Naive thymus-derived CD8-positive, alpha-beta T cell (primary cell): ENCODE data around the gene SEPTIN11. TPM values are rescaled to one million over a fixed set of nuclear protein-coding genes. Genes with fewer than 3 reads are reported as not detected.

Experiments used
- ATAC-seq, 2 donors: fragments of 150-1000 bp; cut with Tn5 transposase in 1 of 2; sonication (Bioruptor Pico), chemical (Tn5 transposase) in 1 of 2; 1 replicate in 1 of 2; 2 replicates in 1 of 2; pipeline ENCODE4 v1.10.0; 2021; ENCODE audit warnings: mild to moderate bottlenecking in 2 of 2, moderate library complexity in 2 of 2
- POLR2A ChIA-PET: fragments of 350-600 bp; sonication (Branson Sonifier 250); formaldehyde crosslinking; loops from one replicate; lab custom pipeline; 2021; ENCODE audit warnings: antibody characterized with exemption; lab: Charles Lee
- DNase-seq, 10 donors: peaks; one replicate each; pipeline versions ENCODE4 v3.0.0 to v3.0.0-alpha.2; 2020 to 2022
- H3K27ac Mint-ChIP-seq, 10 donors: one replicate each; pipeline ENCODE4 v1.8.0; 2020 to 2022; ENCODE audit warnings: mild to moderate bottlenecking in 10 of 10, mixed read lengths in 10 of 10, moderate library complexity in 4 of 10, inconsistent platforms in 1 of 10
- H3K27me3 Mint-ChIP-seq, 5 donors: one replicate each; pipeline ENCODE4 v1.8.0; 2021 to 2022; ENCODE audit warnings: mixed read lengths in 5 of 5
- H3K36me3 Mint-ChIP-seq, 3 donors: one replicate each; pipeline ENCODE4 v1.8.0; 2020 to 2022; ENCODE audit warnings: mixed read lengths in 3 of 3, mild to moderate bottlenecking in 2 of 3, inconsistent platforms in 1 of 3
- H3K4me1 Mint-ChIP-seq, 4 donors: one replicate each; pipeline ENCODE4 v1.8.0; 2021 to 2022; ENCODE audit warnings: mixed read lengths in 4 of 4
- H3K4me3 Mint-ChIP-seq, 10 donors: one replicate each; pipeline ENCODE4 v1.8.0; 2020 to 2022; ENCODE audit warnings: mild to moderate bottlenecking in 10 of 10, mixed read lengths in 10 of 10, moderate library complexity in 6 of 10, inconsistent platforms in 1 of 10
- H3K9me3 Mint-ChIP-seq, 9 donors: one replicate each; pipeline ENCODE4 v1.8.0; 2020 to 2022; ENCODE audit warnings: mixed read lengths in 9 of 9, mild to moderate bottlenecking in 3 of 9, inconsistent platforms in 1 of 9, moderate library complexity in 1 of 9
- polyA plus RNA-seq, 3 donors: library from polyadenylated mRNA; unstranded; fragments of 300-500 nt; fragmentation: Illumina TruSeq; gene quantifications; one replicate each; pipeline ENCODE4 v1.2.3, GENCODE V29; 2021
- total RNA-seq, 8 experiments: library from RNA in 2 of 8; stranded (reverse) in 2 of 8; gene quantifications; one replicate each; pipeline ENCODE4 v1.2.3 and lab custom pipeline; 2021 to 2026

Gene SEPTIN11
- total RNA-seq (10 to 100 TPM; 50.7 to 56.7 TPM), polyA plus RNA-seq (10 to 100 TPM; 44.8 to 49.5 (median 46.0) TPM), total RNA-seq (lab: John Stamatoyannopoulos, UW) (56.8 to 154 (median 69.1) reads per million in 6 experiments)

DNA sequence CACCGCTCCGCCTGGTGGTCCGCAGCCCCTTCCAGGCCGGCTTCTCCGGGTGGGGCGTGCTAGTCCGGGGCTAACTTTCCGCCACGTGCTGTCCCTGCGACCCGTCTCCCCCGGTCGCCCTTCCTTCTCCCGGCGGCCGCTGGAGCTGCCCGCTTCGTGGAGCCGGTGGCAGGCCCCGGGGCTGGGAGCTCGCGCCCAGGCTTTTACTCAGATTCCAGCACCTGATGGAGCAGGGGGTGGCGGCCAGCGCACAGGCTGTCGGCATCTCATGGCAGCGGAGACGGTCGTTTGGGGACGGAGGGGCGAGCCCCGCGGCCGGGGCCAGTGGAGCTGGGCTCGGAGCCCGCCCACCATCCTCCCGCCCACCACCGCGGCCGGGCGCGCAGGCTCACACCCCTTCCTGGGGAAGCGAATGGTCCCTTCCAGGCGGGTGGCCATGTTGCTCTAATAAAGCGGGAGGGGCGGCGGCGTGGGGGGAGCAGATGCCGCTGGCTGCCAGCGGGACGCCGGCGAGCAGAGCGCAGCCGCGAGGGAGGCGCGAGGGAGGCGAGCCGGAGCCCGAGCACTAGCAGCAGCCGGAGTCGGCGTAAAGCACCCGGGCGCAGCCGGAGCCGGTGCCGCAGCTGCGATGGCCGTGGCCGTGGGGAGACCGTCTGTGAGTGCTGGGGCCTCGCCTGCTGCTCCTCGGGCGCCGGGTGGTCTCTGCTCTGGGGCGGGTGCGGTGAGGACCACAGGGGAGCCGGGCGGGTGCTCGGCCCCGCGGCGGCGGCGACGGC lies at the start of gene SEPTIN11:
Gene SEPTIN11, plus strand, starts transcription at position 477 of the 776 bp plus-strand sequence. Its CDS starts 152 bp downstream, at position 629.
- DNase-seq (peak; percentile 76 to 93 (median 82)), ATAC-seq (peak; percentile 68 to 72)
- Mint-ChIP-seq H3K9me3 (peaks cover 0 to 1% (median 0%) of the 10 kb centered on the region in 9 donors), H3K36me3 (no peaks in the 10 kb centered on the region), H3K27me3 (no peaks in the 10 kb centered on the region), H3K4me3 (peak within 1 kb of the TSS; percentile 84 to 96 (median 90)), H3K4me1 (peaks cover 17 to 35% (median 18%) of the 10 kb centered on the region in 4 donors), H3K27ac (peak within 1 kb of the TSS; percentile 59 to 93 (median 90))
- POLR2A ChIA-PET = interaction anchor here (0.7 to 4.1 kb wide), 13 partner anchors 28 to 254 kb away, joined by 3 to 29 read pairs (median 3); partner anchors contain the start of gene CCNI

DNA sequence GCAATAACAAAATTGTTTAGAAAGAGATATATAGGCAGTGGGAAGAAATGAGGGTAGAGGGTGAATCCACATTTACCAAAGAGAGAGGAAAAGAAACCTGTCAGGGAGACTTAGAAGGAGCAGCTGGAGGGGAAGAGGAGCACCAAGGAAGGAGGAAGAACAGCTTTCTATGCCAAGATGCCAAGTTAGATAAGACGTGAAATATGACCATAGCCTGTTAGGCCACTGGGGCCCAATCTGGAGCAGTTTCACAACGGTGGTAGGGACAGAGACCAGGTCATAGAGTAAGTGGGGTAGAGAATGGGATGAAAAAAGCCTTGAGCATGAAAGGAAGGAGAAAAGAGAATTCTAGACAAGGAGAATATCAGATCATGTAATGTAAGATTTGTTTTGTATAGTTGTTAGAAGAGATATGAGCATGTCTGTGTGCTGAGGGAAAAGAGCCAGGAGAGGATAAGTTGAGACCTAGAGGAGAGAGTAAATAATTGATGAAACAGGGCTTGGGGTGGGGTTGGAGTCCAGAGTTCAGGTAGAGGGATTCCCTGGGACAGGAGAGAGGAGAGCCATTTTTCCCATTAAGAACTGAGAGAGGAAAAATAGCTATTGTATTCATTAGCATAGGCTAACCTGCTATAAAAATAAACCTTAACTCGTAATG lies 47.2 kb upstream of the SEPTIN11 start:
- Mint-ChIP-seq H3K9me3 (peaks cover 0 to 13% (median 1%) of the 10 kb centered on the region in 9 donors), H3K4me1 (peaks cover 7 to 8% (median 8%) of the 10 kb centered on the region in 4 donors), H3K27ac (no peak overlapping the region), H3K4me3 (no peak overlapping the region), H3K36me3 (peaks cover 0 to 8% (median 0%) of the 10 kb centered on the region in 3 donors), H3K27me3 (peaks cover 0 to 24% (median 17%) of the 10 kb centered on the region in 5 donors)
- no peak for DNase-seq
- no peak for ATAC-seq
- POLR2A ChIA-PET = no interaction called here

DNA sequence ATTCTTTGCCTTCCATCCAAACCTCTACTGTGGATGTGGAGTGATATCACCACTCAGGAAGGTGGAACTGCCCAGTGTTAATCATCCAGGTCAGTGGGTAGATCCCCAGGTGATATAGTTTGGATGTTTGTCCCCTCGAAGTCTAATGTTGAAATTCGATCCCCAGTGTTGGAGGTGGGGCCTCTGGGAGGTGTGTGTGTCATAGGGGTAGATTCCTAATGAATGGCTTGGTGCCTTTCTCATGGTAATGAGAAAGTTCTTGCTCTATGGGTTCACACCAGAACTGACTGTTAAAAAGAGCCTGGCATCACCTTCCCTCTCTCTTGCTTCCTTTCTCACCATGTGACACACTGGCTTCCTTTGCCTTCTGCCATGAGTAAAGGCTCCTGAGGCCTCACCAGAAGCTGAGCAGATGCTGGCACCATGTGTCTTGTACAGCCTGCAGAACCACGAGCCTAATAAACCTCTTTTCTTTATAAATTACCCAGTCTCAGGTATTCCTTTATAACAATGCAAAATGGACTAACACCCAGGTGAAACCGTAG lies 44.8 kb upstream of the SEPTIN11 start:
- DNase-seq (no peak), ATAC-seq (no peak)
- no peak overlapping the region for H3K27ac Mint-ChIP-seq
- H3K27me3 Mint-ChIP-seq = peaks cover 0 to 14% (median 5%) of the 10 kb centered on the region in 5 donors
- H3K9me3 Mint-ChIP-seq = peaks cover 0 to 13% (median 1%) of the 10 kb centered on the region in 9 donors
- H3K4me1 Mint-ChIP-seq = no peaks in the 10 kb centered on the region
- peaks cover 0 to 8% (median 0%) of the 10 kb centered on the region in 3 donors for H3K36me3 Mint-ChIP-seq
- POLR2A ChIA-PET = no interaction called here
- H3K4me3 Mint-ChIP-seq = no peak overlapping the region

DNA sequence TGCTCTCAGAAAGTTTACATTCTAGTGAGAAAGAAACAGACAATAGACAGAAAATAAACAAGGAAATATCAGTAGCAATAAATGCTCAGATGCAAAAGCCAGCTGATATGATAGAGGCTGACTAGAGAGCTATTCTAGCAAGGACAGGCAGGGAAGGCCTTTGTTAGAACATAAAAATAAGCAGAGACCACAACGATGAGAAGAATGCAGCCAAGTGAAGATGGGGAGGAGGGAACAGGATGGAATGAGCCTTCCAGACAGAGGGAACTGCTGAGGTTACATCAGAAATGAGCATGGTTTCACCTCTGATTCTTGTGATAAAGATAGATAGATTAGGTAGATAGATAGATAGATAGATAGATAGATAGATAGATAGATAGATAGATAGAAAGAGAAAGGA lies 44.0 kb upstream of the SEPTIN11 start:
- POLR2A ChIA-PET = no interaction called here
- H3K27ac Mint-ChIP-seq = no peak overlapping the region
- peaks cover 0 to 13% (median 1%) of the 10 kb centered on the region in 9 donors for H3K9me3 Mint-ChIP-seq
- ATAC-seq = no peak
- no peak overlapping the region for H3K4me3 Mint-ChIP-seq
- H3K4me1 Mint-ChIP-seq = no peaks in the 10 kb centered on the region
- DNase-seq = no peak
- H3K36me3 Mint-ChIP-seq = peaks cover 0 to 8% (median 0%) of the 10 kb centered on the region in 3 donors
- H3K27me3 Mint-ChIP-seq = peaks cover 0 to 7% (median 0%) of the 10 kb centered on the region in 5 donors

DNA sequence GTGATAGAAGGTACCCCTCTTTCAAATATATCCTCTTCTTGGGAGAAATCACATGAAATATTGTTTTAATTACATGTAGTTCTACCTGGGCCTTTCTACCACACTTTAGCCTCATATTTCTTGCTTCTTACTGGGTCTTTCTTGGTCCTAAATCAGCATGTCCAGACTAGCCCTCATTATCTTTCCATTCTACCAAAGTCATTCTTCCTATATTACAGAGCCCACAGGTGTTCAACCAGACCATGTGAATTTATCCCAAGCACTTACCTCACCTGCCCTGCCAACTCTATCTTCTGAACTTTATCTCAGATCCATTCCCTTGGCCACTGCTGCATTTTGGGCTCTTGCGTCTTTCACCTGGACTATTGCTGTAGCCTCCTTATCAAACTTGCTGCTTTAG lies 39.8 kb upstream of the SEPTIN11 start:
- POLR2A ChIA-PET = no interaction called here
- H3K4me1 Mint-ChIP-seq = no peaks in the 10 kb centered on the region
- H3K27me3 Mint-ChIP-seq = peaks cover 0 to 12% (median 0%) of the 10 kb centered on the region in 5 donors
- H3K9me3 Mint-ChIP-seq = peaks cover 0 to 13% (median 1%) of the 10 kb centered on the region in 9 donors
- no peak overlapping the region for H3K27ac Mint-ChIP-seq
- no peak for DNase-seq
- H3K4me3 Mint-ChIP-seq = no peak overlapping the region
- H3K36me3 Mint-ChIP-seq = peaks cover 0 to 8% (median 0%) of the 10 kb centered on the region in 3 donors
- ATAC-seq = no peak

DNA sequence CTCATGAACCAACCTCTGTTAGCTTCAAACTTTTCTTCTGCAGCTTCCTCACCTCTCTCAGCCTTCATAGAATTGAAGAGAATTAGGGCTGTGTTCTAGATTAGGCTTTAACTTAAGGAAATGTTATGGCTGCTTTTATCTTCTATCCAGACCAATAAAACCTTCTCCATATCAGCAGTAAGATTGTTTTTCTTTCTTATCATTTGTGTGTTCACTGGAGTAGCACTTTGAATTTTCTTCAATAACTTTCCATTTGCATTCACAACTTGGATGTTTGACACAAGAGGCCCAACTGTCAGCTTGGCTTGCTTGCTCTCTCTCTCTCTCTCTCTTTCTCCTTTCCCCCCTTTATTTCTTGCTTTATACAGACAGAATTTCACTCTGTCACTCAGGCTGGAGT lies 28.8 kb upstream of the SEPTIN11 start:
- DNase-seq = no peak
- Mint-ChIP-seq H3K4me1 (peaks cover 0 to 2% (median 0%) of the 10 kb centered on the region in 4 donors), H3K27ac (peak overlapping the region in 1 of 10 donors; percentile 6), H3K4me3 (no peak overlapping the region), H3K36me3 (no peaks in the 10 kb centered on the region), H3K9me3 (peaks cover 0 to 2% (median 0%) of the 10 kb centered on the region in 9 donors), H3K27me3 (peaks cover 0 to 2% (median 0%) of the 10 kb centered on the region in 5 donors)
- POLR2A ChIA-PET = no interaction called here
- no peak for ATAC-seq

DNA sequence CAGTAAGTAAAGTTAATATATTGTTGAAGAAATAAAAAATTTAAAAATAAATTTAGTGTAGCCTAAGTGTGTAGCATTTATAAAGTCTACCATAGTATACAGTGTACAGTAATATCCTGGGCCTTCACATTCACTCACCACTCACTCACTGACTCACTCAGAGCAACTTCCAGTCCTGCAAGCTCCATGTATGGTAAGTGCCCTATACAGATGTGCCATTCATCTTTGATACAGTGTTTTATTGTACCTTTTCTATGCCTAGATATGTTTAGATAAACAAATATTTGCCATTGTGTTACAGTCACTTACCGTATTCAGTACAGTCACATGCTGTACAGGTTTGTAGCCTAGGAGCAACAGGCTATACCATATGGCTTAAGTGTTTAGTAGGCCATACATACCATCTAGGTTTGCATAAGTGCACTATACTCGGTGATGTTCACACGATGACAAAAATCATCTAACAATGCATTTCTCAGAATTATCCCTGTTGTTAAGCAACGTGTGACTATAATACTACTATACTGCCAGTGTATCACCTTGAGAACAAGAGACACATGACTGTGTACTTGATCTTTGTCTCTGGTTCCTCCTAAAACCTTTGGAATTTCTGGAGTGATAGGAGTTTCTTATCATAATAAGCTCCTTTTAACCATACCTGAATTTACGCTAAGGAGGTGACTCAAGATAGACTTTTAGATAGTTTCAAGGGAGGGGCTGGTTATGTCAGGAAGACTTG lies 25.8 kb upstream of the SEPTIN11 start:
- Mint-ChIP-seq H3K9me3 (peaks cover 0 to 2% (median 0%) of the 10 kb centered on the region in 9 donors), H3K4me3 (no peak overlapping the region), H3K27ac (no peak overlapping the region), H3K27me3 (peaks cover 0 to 2% (median 0%) of the 10 kb centered on the region in 5 donors), H3K36me3 (no peaks in the 10 kb centered on the region), H3K4me1 (peaks cover 0 to 2% (median 0%) of the 10 kb centered on the region in 4 donors)
- no peak for ATAC-seq
- POLR2A ChIA-PET = no interaction called here
- DNase-seq = no peak

DNA sequence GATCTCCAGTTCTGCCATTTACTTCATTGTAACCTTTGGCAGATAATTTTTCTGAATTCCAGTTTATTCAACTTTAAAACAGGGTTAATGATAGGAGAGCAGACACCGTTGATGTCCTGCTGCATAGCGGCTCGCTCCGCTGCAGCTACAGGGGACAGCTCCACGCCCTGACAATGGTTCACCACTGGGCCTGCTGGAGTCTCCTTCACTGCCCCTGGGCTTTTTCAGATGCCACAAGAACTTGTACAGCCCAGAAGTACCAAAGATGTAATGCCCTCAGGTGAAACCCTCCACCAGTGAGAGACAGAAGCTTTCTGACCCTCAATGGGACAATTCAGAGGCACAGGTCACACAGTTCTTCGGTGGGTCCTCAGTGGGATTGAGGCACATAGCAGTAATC lies 22.7 kb upstream of the SEPTIN11 start:
- Mint-ChIP-seq H3K36me3 (no peaks in the 10 kb centered on the region), H3K9me3 (no peaks in the 10 kb centered on the region), H3K27ac (no peak overlapping the region), H3K27me3 (peaks cover 0 to 7% (median 0%) of the 10 kb centered on the region in 5 donors), H3K4me3 (no peak overlapping the region), H3K4me1 (peaks cover 0 to 3% (median 0%) of the 10 kb centered on the region in 4 donors)
- DNase-seq (no peak), ATAC-seq (no peak)
- POLR2A ChIA-PET = no interaction called here

DNA sequence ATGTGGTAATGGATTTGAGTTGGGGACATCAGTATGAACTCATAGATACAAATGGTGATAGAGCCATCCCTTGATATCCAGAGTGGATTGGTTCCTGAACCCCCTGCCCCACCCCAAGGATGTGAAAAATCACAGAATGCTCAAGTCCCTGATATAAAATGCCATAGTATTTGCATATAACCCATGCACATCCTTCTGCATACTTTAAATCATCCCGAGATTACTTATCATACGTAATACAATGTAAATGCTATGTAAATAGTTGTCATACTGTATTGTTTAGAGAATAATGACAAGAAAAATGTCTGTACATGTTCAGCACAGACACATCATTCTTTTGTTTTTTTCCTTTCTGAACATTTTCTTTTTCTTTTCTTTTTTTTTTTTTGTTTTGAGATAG lies 18.9 kb upstream of the SEPTIN11 start:
- POLR2A ChIA-PET = no interaction called here
- ATAC-seq (no peak), DNase-seq (no peak)
- Mint-ChIP-seq H3K27ac (no peak overlapping the region), H3K9me3 (no peaks in the 10 kb centered on the region), H3K4me1 (peaks cover 0 to 3% (median 0%) of the 10 kb centered on the region in 4 donors), H3K27me3 (peaks cover 0 to 7% (median 0%) of the 10 kb centered on the region in 5 donors), H3K4me3 (no peak overlapping the region), H3K36me3 (no peaks in the 10 kb centered on the region)

DNA sequence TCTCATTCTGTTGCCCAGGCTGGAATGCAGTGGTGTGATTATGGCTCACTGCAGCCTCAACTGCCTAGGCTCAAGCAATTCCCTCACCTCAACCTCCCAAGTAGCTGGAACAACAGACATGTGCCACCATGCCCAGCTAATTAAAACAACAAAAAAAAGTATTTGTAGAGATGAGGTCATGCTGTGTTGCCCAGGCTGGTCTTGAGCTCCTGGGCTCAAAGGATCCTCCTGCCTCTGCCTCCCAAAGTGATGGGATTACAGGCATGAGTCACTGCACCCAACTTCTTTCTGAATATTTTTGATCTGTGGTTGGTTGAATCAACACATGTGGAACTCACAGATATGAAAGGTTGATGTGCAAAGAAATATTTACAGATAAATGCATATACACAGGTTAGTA lies 18.5 kb upstream of the SEPTIN11 start:
- no peak for ATAC-seq
- Mint-ChIP-seq H3K27me3 (peaks cover 0 to 7% (median 0%) of the 10 kb centered on the region in 5 donors), H3K9me3 (no peaks in the 10 kb centered on the region), H3K4me1 (peaks cover 0 to 3% (median 0%) of the 10 kb centered on the region in 4 donors), H3K27ac (no peak overlapping the region), H3K4me3 (no peak overlapping the region), H3K36me3 (no peaks in the 10 kb centered on the region)
- DNase-seq = no peak
- POLR2A ChIA-PET = no interaction called here

DNA sequence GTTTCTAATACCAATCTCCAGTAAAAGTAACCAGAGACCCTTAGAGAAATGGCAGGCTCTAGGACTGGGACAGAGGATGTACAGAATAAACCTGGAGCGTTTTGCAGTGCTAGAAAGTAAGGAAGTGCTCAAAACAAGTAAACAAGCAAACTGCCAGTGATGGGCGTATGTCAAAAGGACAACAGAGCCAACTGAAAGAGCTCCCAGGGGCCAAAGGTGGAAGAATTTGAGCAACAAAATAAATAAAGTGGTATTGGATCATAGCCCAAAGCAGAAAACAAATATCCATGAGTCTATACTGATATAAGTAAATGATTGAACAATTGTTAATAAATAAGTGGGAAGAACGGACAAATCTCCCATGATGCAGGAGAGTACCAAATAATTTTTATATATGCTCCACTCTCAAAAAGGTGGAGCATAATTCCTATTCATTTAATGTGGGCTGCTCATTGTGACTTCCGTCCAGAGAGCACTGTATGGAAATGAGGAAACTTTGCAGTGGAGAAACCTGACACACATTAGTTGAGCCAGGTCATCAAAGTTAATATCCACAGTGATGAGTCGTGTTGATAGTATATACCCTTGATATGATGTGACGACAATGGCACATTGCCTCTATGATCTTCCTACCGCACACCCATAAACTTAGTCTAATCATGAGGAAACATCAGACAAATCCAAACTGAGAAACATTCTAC lies 17.8 kb upstream of the SEPTIN11 start:
- H3K36me3 Mint-ChIP-seq = peaks cover 0 to 6% (median 0%) of the 10 kb centered on the region in 3 donors
- DNase-seq (no peak), ATAC-seq (no peak)
- POLR2A ChIA-PET = no interaction called here
- no peak overlapping the region for H3K27ac Mint-ChIP-seq
- H3K4me3 Mint-ChIP-seq = no peak overlapping the region
- H3K9me3 Mint-ChIP-seq = peaks cover 0 to 6% (median 0%) of the 10 kb centered on the region in 9 donors
- peaks cover 0 to 7% (median 0%) of the 10 kb centered on the region in 5 donors for H3K27me3 Mint-ChIP-seq
- H3K4me1 Mint-ChIP-seq = peaks cover 0 to 3% (median 0%) of the 10 kb centered on the region in 4 donors
